Muscle of arm (tissue), 12 donors: Measurements from ENCODE around the gene MCM7. TPM values are rescaled to one million over a fixed set of nuclear protein-coding genes. Genes with fewer than 3 reads are reported as not detected.
A peak's percentile ranks its signal among the peaks of the same experiment; 100 is the strongest.

Experiments
- DNase-seq: peaks from one replicate; pipeline ENCODE4 v3.0.0-alpha.2; 2013
- polyA plus RNA-seq, 12 donors: library from polyadenylated mRNA; unstranded; fragments of 120-200 nt; gene quantifications; one replicate each; pipeline ENCODE4 v1.2.1, GENCODE V29; 2013; ENCODE audit not compliant: insufficient read length in 12 of 12

The MCM7 gene
- polyA plus RNA-seq, 12 donors, result 55.3 to 95.5 (median 71.4) TPM; not detected in 1

GRCh38 chr7:100126239-100126930, 25.2 kb upstream of the MCM7 start:
- no peak for DNase-seq

- DNase-seq, result no peak
Observed at GRCh38 chr7:100124301-100125230, 23.4 kb upstream of the MCM7 start.

- DNase-seq, result no peak
Observed at GRCh38 chr7:100122568-100122967, 21.4 kb upstream of the MCM7 start.

- no peak for DNase-seq
Observed at GRCh38 chr7:100122067-100122466, 20.9 kb upstream of the MCM7 start.

GRCh38 chr7:100120733-100121036, 19.5 kb upstream of the MCM7 start:
- no peak for DNase-seq

GRCh38 chr7:100119970-100120732, 19.0 kb upstream of the MCM7 start:
- peak; percentile 80 for DNase-seq

GRCh38 chr7:100119072-100119969, 18.1 kb upstream of the MCM7 start, which contains the start of the genes CNPY4 and TAF6:
Gene CNPY4 (plus strand): TSS chr7:100119634. CDS start chr7:100119745, 111 bp downstream.
Gene TAF6 (minus strand): TSS chr7:100119358. CDS start chr7:100114209, 5,149 bp downstream.
- peak; percentile 98 for DNase-seq

GRCh38 chr7:100118388-100119071, 17.3 kb upstream of the MCM7 start:
- DNase-seq, result no peak

GRCh38 chr7:100115026-100115425, 13.8 kb upstream of the MCM7 start:
- no peak for DNase-seq

GRCh38 chr7:100111914-100112313, 10.7 kb upstream of the MCM7 start:
- no peak for DNase-seq

GRCh38 chr7:100111156-100111555, 10.0 kb upstream of the MCM7 start:
- DNase-seq, result no peak

GRCh38 chr7:100109521-100110163, 8.4 kb upstream of the MCM7 start:
- DNase-seq, result no peak

- no peak for DNase-seq
Observed at GRCh38 chr7:100107890-100108289, 6.7 kb upstream of the MCM7 start.

GRCh38 chr7:100107125-100107737, 6.0 kb upstream of the MCM7 start:
- no peak for DNase-seq

- no peak for DNase-seq
Observed at GRCh38 chr7:100106633-100107032, 5.4 kb upstream of the MCM7 start.

- no peak for DNase-seq
Observed at GRCh38 chr7:100105534-100105933, 4.3 kb upstream of the MCM7 start.

GRCh38 chr7:100102950-100103840, 2.0 kb upstream of the MCM7 start:
- DNase-seq, result no peak

GRCh38 chr7:100100420-100101015, 679 bp downstream of the MCM7 start:
- peak; percentile 96 for DNase-seq
